Transverse colon (tissue), 4 donors: ENCODE results near the gene CHRD.

Source experiments
- POLR2AphosphoS5 ChIP-seq, 3 donors: sonication (generic); formaldehyde crosslinking; IDR thresholded peaks; one replicate each; pipeline ENCODE4 v1.6.1; 2016; ENCODE audit warnings: antibody characterized with exemption in 3 of 3
- TF ChIP-seq, protein P1 (sequence below), 5 experiments: fragments of 200-600 bp in 3 of 5; fragments of 450-650 bp in 2 of 5; sonication (generic) in 3 of 5; IDR thresholded peaks; 1 replicate in 2 of 5; 2 replicates in 3 of 5; pipeline ENCODE4 v1.5.1; 2016 to 2017; ENCODE audit warnings: antibody characterized with exemption in 5 of 5, inconsistent platforms in 3 of 5, mild to moderate bottlenecking in 2 of 5, moderate library complexity in 1 of 5

DNA sequence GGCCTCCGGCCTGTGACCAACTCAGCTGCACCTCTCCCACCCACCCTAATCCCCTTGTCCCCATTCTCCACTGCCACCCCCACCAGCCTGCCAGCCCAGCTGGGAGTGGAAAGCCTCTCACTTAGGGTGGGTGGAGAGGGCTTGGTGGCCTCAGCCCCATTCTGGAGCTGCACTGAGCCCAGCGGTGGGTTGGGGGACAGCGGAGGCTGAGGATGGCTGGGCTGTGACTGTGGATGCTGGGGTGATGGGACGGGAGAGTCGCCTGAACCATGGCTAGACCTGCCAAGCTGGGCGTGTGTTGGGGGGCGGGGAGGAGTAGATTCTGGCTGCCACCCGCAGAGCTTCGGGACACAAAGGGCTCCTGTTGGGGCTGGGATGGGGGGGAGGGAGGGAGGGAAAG is 20.2 kb upstream of the CHRD start:
- TF ChIP-seq, protein P1, sequence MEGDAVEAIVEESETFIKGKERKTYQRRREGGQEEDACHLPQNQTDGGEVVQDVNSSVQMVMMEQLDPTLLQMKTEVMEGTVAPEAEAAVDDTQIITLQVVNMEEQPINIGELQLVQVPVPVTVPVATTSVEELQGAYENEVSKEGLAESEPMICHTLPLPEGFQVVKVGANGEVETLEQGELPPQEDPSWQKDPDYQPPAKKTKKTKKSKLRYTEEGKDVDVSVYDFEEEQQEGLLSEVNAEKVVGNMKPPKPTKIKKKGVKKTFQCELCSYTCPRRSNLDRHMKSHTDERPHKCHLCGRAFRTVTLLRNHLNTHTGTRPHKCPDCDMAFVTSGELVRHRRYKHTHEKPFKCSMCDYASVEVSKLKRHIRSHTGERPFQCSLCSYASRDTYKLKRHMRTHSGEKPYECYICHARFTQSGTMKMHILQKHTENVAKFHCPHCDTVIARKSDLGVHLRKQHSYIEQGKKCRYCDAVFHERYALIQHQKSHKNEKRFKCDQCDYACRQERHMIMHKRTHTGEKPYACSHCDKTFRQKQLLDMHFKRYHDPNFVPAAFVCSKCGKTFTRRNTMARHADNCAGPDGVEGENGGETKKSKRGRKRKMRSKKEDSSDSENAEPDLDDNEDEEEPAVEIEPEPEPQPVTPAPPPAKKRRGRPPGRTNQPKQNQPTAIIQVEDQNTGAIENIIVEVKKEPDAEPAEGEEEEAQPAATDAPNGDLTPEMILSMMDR (IDR thresholded peaks at IDR 0.05), result no peak
- no peak for TF ChIP-seq POLR2AphosphoS5 (IDR thresholded peaks at IDR 0.05)
